ENCODE data around the gene SDHC. TPM values are rescaled to one million over a fixed set of nuclear protein-coding genes. Genes with fewer than 3 reads are reported as not detected.

SDHC gene
- total RNA-seq, 2 experiments from 2014 or later: 33.0 to 37.2 TPM

- H3K27me3 Mint-ChIP-seq: peaks cover 28% of the 10 kb centered on the region
- H3K36me3 Mint-ChIP-seq (ENCODE audit: low read depth): no peaks in the 10 kb centered on the region
- H3K27me3 ChIP-seq (ENCODE audit: control insufficient read depth in 1 of 2, insufficient read depth in 2 of 2, low read length in 2 of 2): peaks cover 9 to 10% of the 10 kb centered on the region in 2 experiments
- no peaks in the 10 kb centered on the region for H3K4me1 ChIP-seq (ENCODE audit: insufficient read depth, low read length)
- no peak overlapping the region for H3K4me3 ChIP-seq (ENCODE audit: low read length)
- H3K27ac ChIP-seq (ENCODE audit: low read depth in 1 of 2, low read length in 2 of 2): no peak overlapping the region
- ChIA-PET CTCF (interaction anchor here (0.8 to 1.3 kb wide), 2 partner anchors 17 to 276 kb away, joined by 3 read pairs; no protein-coding TSS in a partner anchor), POLR2A (no interaction called here)
- no peaks in the 10 kb centered on the region for H3K4me1 Mint-ChIP-seq (ENCODE audit: low read depth)
- H3K27ac Mint-ChIP-seq: no peak overlapping the region
- TF ChIP-seq CTCF (IDR thresholded peaks at IDR 0.05): no peak
- DNase-seq (no peak), ATAC-seq (ENCODE audit: poor library complexity) (no peak)
- no peaks in the 10 kb centered on the region for H3K36me3 ChIP-seq (ENCODE audit: insufficient read depth, low read length)
- H3K9me3 Mint-ChIP-seq: no peaks in the 10 kb centered on the region
- no peaks in the 10 kb centered on the region for H3K9me3 ChIP-seq (ENCODE audit: control insufficient read depth in 1 of 2, insufficient read depth in 1 of 2, low read length in 2 of 2)
- H3K4me3 Mint-ChIP-seq: no peak overlapping the region
- intact Hi-C loops (cut with DNase I, micrococcal nuclease): no loop called here
Measured at GRCh38 chr1:161266836-161267235, 47.3 kb upstream of the SDHC start.

- Histone ChIP-seq H3K4me1 (ENCODE audit: insufficient read depth, low read length) (no peaks in the 10 kb centered on the region), H3K9me3 (ENCODE audit: control insufficient read depth in 1 of 2, insufficient read depth in 1 of 2, low read length in 2 of 2) (no peaks in the 10 kb centered on the region), H3K27me3 (ENCODE audit: control insufficient read depth in 1 of 2, insufficient read depth in 2 of 2, low read length in 2 of 2) (peaks cover 5 to 8% of the 10 kb centered on the region in 2 experiments), H3K4me3 (ENCODE audit: low read length) (no peak overlapping the region), H3K36me3 (ENCODE audit: insufficient read depth, low read length) (no peaks in the 10 kb centered on the region), H3K27ac (ENCODE audit: low read depth in 1 of 2, low read length in 2 of 2) (no peak overlapping the region)
- no peaks in the 10 kb centered on the region for H3K4me1 Mint-ChIP-seq (ENCODE audit: low read depth)
- H3K9me3 Mint-ChIP-seq: no peaks in the 10 kb centered on the region
- DNase-seq: peak in 3 of 14 experiments; percentile 5 to 15 (median 11)
- intact Hi-C loops (cut with DNase I, micrococcal nuclease): no loop called here
- H3K27me3 Mint-ChIP-seq: peaks cover 26% of the 10 kb centered on the region
- CTCF ChIA-PET: interaction anchor here (0.8 kb wide), 1 partner anchor 277 kb away, joined by 3 read pairs; no protein-coding TSS in a partner anchor
- no peak for ATAC-seq (ENCODE audit: poor library complexity)
- TF ChIP-seq CTCF (IDR thresholded peaks at IDR 0.05): no peak
- H3K4me3 Mint-ChIP-seq: no peak overlapping the region
- H3K27ac Mint-ChIP-seq: no peak overlapping the region
- POLR2A ChIA-PET: no interaction called here
- H3K36me3 Mint-ChIP-seq (ENCODE audit: low read depth): no peaks in the 10 kb centered on the region
Measured at GRCh38 chr1:161267321-161267720, 46.9 kb upstream of the SDHC start.

GRCh38 chr1:161273402-161273801 is 40.8 kb upstream of the SDHC start:
- no peaks in the 10 kb centered on the region for H3K4me1 ChIP-seq (ENCODE audit: insufficient read depth, low read length)
- no peak overlapping the region for H3K27ac ChIP-seq (ENCODE audit: low read depth in 1 of 2, low read length in 2 of 2)
- H3K9me3 ChIP-seq (ENCODE audit: control insufficient read depth in 1 of 2, insufficient read depth in 1 of 2, low read length in 2 of 2): no peaks in the 10 kb centered on the region
- POLR2A ChIA-PET: no interaction called here
- H3K27me3 ChIP-seq (ENCODE audit: control insufficient read depth in 1 of 2, insufficient read depth in 2 of 2, low read length in 2 of 2): no peaks in the 10 kb centered on the region
- Mint-ChIP-seq H3K27me3 (peaks cover 17% of the 10 kb centered on the region), H3K4me3 (no peak overlapping the region), H3K9me3 (no peaks in the 10 kb centered on the region), H3K4me1 (ENCODE audit: low read depth) (no peaks in the 10 kb centered on the region), H3K27ac (no peak overlapping the region), H3K36me3 (ENCODE audit: low read depth) (no peaks in the 10 kb centered on the region)
- intact Hi-C loops (cut with DNase I, micrococcal nuclease): no loop called here
- H3K4me3 ChIP-seq (ENCODE audit: low read length): no peak overlapping the region
- no peak for ATAC-seq (ENCODE audit: poor library complexity)
- no peak for DNase-seq
- TF ChIP-seq CTCF (IDR thresholded peaks at IDR 0.05): no peak
- CTCF ChIA-PET: no interaction called here
- H3K36me3 ChIP-seq (ENCODE audit: insufficient read depth, low read length): no peaks in the 10 kb centered on the region
